ENCODE measurements around the gene NOS1AP.

DNA sequence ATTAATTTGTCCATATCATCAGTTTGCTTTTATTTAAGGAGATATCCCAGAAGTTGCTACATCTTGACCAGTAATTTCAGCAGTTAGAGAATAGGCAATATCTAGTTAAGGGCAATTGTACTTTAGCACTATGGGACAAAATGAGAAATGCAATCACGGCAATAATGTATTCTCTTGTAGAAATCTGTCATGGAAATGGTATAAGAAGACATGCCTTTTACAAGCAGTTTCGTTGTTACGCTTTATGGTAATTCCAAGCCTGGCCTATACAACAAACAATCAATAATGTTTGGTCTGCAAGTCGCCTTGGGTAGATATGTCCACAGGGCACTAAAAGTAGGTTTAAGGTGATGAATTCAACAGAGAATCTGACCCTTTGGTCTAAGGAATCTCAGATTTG, 1.2 kb upstream of the NOS1AP start:
- TF ChIP-seq EZH2 (IDR thresholded peaks at IDR 0.05; ENCODE audit: low read depth, unreplicated experiment), result no peak
- TF ChIP-seq, protein P1, sequence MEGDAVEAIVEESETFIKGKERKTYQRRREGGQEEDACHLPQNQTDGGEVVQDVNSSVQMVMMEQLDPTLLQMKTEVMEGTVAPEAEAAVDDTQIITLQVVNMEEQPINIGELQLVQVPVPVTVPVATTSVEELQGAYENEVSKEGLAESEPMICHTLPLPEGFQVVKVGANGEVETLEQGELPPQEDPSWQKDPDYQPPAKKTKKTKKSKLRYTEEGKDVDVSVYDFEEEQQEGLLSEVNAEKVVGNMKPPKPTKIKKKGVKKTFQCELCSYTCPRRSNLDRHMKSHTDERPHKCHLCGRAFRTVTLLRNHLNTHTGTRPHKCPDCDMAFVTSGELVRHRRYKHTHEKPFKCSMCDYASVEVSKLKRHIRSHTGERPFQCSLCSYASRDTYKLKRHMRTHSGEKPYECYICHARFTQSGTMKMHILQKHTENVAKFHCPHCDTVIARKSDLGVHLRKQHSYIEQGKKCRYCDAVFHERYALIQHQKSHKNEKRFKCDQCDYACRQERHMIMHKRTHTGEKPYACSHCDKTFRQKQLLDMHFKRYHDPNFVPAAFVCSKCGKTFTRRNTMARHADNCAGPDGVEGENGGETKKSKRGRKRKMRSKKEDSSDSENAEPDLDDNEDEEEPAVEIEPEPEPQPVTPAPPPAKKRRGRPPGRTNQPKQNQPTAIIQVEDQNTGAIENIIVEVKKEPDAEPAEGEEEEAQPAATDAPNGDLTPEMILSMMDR (conservative IDR thresholded peaks at IDR 0.05; ENCODE audit: low read depth in 2 of 2), result no peak
